Measurements from ENCODE around the gene GRN.
A peak's percentile ranks its signal among the peaks of the same experiment; 100 is the strongest.
"Not testable (repeated sequence)": the region's sequence is repeated elsewhere in the genome, so short reads cannot be mapped to it uniquely, and the experiment has no call there.

GRN gene

DNA sequence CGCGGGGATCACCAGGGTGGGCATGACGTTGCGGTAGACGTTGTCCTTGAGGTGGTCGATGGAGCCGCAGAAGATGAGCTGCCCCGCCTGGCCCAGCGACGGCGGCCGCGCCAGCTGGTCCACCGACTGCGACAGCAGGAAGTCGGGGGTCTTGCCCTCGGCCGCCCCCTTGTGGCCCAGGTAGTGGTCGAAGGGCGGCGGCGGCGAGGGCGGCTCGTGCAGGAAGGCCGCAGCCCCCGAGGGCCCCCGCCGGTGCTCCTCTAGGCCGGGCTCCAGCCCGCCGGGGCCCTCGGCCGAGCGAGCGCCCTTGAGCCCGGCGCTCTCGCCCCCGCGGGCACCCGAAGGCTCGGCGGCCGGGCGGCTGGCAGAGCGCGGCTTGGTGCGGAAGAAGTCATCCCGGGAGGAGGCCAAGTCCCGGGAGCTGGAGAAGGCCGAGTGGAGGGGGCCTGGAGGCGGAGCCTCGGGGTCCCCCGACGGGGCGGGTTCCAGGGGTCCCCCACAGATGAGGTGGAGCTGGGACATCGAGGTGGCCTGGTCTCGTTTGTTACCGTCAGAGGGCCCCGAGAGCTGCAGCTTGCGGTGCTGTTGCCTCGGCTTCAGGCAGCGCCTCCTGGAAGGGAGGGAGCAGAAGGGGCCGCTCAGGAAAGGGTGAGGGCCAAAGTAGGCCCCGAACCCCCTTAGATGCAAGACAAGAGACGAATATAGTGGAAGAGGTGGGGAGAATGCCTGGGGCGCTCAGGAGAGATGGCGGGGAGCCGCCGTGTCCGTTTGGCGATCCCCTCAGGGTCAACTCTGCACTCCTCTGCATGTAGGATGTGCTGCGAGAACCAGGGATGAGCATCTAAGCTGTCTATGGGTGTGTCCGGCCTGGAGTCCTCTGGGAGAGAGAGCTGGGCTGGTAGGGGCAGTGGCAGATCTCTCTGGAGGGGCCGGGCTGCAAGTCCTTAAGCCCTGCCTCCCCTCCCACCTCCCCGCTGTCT lies 9.8 kb downstream of the GRN start:
- intact Hi-C loops (cut with DNase I): no loop called here
- peak in 1 of 42 donors; percentile 54 for DNase-seq

DNA sequence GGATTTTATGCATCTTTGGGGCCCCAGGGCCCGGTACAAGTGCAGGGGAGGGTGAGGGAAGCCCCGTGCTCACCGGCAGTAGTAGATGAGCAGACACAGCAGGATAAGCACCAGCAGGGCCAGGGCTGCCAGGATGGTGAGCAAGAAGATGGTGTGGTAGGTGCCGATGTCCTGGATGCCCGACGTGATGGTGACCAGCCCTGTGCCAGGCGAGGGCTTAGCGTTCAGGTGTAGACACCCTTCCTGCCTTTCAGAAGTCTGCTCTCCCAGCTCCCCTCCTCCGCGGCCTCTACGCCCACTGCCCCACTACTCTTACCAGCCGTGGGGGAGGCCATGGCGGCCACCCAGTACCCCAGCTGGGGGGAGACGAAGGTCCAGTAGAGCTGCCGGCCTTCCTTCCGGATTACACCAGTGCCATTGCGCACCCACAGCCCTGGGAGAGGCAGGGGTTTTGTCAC lies 10.6 kb downstream of the GRN start:
- no peak for DNase-seq
- intact Hi-C loops (cut with DNase I): no loop called here

- no peak for DNase-seq
- intact Hi-C loops (cut with DNase I): no loop called here
These were observed 11.1 kb downstream of the GRN start for GRCh38 chr17:44356241-44356640.

GRCh38 chr17:44358066-44358465 lies 13.0 kb downstream of the GRN start:
- no peak for DNase-seq
- intact Hi-C loops (cut with DNase I): no loop called here

DNA sequence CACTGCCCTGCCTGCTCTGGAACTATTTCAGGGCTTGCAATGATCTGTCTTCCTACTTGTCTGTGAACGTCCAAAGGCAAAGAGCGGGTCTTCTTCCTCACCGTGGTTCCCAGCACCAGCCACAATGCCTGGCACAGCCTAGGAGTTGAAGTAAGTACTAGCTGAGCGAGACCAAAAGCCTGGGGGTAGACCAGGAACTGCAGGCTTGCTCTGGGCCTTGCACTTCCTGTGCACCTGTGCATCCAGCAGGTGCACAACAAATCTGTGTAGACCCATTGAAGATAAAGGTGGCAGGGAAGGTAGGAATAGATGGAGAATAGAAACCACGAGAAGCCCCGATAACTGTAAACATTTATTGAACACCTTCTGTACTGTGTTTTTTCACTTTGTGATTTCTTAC lies 13.9 kb downstream of the GRN start:
- intact Hi-C loops (cut with DNase I): no loop called here
- no peak for DNase-seq

GRCh38 chr17:44359458-44360143 lies 14.5 kb downstream of the GRN start:
- intact Hi-C loops (cut with DNase I): no loop called here
- no peak for DNase-seq

DNA sequence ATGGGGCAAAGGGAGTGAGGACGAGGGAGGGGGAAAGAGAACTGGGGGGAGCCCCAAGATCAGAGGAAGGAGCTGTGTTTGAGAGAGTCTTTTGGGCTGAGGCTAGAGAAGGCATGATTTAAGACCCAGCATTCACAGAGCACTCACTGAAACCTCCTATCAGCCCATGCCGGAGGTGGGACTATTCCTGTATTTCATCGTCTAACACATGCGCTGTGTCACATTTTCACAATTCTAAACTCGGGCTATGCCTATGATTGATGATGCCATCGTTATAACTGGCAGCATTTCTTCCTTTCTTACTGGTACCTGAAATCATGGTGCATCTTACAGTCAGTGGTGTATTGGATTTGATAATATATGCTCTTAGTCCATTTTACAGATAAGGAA lies 15.0 kb downstream of the GRN start:
- intact Hi-C loops (cut with DNase I): no loop called here
- peak in 14 of 42 donors; percentile 25 to 82 (median 50) for DNase-seq

GRCh38 chr17:44360826-44361225 lies 15.7 kb downstream of the GRN start:
- intact Hi-C loops (cut with DNase I): no loop called here
- DNase-seq: peak in 2 of 42 donors; percentile 36 to 44

GRCh38 chr17:44361292-44362260 lies 16.5 kb downstream of the GRN start:
- no peak for DNase-seq
- intact Hi-C loops (cut with DNase I): no loop called here

- intact Hi-C loops (cut with DNase I): no loop called here
- no peak for DNase-seq
These were observed 17.4 kb downstream of the GRN start for GRCh38 chr17:44362459-44362948.

DNA sequence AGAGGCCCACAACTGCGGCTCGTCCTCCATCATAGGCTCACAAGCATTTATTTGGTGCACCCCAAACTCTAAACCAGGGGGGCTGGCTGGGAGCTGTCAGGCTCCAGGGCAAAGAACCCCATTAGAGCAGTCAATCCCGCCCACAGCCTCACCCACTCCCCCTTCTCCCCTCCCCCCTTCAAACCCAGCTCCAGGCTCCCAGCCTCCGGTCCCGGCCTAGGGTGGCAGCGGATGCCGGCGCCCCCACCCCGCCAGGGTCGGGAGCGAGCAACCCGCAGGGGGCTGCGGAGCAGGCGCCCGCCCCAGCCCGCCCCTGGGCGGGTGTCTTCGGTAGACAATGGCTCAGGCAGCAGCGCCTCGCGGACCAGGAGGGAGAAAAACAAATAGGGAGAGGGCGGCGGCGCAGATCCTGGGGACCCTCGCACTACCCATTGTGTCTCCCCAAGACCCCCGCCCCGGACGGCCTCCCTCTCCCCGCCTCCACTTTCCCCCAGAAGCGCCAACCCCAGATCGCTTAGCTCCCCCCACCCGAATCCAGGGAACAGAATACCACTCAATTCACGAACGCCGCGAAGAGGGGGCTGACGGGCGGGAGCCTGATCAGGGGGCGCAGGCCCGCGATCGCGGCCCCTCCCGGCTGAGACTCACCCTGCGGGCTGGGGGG lies 18.0 kb downstream of the GRN start:
- peak in 17 of 42 donors; percentile 17 to 66 (median 48) for DNase-seq
- intact Hi-C loops (cut with DNase I): no loop called here

DNA sequence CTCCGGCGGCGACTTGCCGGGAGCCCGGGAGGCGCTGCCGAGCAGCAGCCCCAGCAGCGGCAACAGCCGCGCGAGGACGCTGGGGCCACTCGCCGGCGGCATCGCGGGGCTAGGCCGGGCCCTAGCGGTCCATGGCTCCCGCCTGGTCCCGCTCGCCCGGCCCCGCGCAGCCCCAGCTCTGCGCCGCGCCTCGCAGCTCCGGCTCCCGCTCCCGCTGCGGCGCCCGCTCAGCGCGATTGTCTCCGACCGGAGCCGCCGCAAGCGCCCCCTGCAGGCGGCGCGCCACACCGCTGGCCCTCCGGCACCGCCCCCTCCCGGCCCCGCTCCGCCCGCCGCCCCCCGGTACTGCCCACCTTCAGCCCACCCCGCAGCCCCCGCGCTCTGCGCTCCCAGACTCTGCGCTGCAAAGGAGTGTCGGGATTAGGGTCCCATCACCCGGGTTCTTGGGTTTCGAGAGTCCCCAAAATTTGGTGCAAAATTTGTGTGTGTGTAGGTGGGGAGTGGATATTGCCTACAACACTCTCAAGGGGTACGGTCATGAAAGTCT lies 18.6 kb downstream of the GRN start, which contains the start of gene FAM171A2:
Gene FAM171A2 (minus strand): TSS at position 241 of the 547 bp plus-strand sequence. CDS start 139 bp downstream, at position 102.
- peak in 38 of 42 donors; percentile 30 to 85 (median 68) for DNase-seq
- intact Hi-C loops (cut with DNase I): no loop called here

DNA sequence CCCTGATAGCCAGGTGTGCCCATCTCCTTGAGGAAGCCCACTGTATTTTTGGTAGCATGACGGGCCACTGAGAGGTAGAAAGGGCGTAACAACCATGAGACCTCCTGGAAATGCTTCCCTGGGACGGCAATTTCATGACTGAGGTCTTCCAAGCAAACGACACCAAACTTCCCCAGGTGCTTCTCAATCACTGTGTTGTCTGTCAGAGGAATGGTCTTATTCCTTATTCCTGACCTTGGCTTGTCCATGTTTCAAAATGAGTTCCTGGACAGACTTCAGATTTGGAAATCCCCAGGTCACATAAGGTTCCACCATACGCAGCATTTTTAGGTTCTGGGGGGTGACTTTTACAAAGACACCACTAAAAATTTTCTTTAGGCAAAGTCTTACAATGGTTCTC lies 19.9 kb downstream of the GRN start:
- intact Hi-C loops (cut with DNase I); DNase-seq: not testable (repeated sequence)

- DNase-seq: no peak
- intact Hi-C loops (cut with DNase I): no loop called here
These were observed 22.3 kb downstream of the GRN start for GRCh38 chr17:44367231-44367979.

- DNase-seq; intact Hi-C loops (cut with DNase I): not testable (repeated sequence)
These were observed 23.5 kb downstream of the GRN start for GRCh38 chr17:44368391-44369243.

DNA sequence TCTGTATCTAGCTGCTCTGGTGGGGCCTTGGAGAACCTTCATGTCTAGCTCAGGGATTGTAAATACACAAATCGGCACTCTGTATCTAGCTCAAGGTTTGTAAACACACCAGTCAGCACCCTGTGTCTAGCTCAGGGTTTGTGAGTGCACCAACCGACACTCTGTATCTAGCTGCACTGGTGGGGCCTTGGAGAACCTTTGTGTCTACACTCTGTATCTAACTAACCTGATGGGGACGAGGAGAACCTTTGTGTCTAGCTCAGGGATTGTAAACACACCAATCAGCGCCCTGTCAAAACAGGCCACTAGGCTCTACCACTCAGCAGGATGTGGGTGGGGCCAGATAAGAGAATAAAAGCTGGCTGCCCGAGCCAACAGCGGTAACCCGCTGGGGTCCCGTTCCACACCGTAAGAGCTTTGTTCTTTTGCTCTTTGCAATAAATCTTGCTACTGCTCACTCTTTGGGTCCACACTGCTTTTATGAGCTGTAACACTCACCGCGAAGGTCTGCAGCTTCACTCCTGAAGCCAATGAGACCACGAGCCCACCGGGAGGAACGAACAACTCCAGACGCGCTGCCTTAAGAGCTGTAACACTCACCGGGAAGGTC lies 24.4 kb downstream of the GRN start:
- DNase-seq; intact Hi-C loops (cut with DNase I): not testable (repeated sequence)

Data from head of caudate nucleus (tissue), 42 donors.